Ovary (tissue), 3 donors: ENCODE results near the gene SGPL1.

Source experiments
- CTCF ChIP-seq, 3 donors: fragments of 450-650 bp in 2 of 3; fragments of 200-600 bp in 1 of 3; IDR thresholded peaks; one replicate each; pipeline versions ENCODE4 v1.5.1 to v1.8.0; 2016 to 2022; ENCODE audit warnings: antibody characterized with exemption in 3 of 3, mild to moderate bottlenecking in 1 of 3
- POLR2A ChIP-seq: fragments of 450-650 bp; IDR thresholded peaks from one replicate; pipeline ENCODE4 v1.6.1; 2017; ENCODE audit warnings: antibody characterized with exemption, mild to moderate bottlenecking, moderate library complexity
- donor health status: DM: no; HTN: no; CAD: no.

GRCh38 chr10:70838270-70838805 is 22.6 kb downstream of the SGPL1 start:
- TF ChIP-seq CTCF (IDR thresholded peaks at IDR 0.05) (no peak), POLR2A (no peak)
